Measurements from ENCODE around the gene KLHL12. TPM values are rescaled to one million over a fixed set of nuclear protein-coding genes. Genes with fewer than 3 reads are reported as not detected.
A peak's percentile ranks its signal among the peaks of the same experiment; 100 is the strongest.

KLHL12 gene
- total and polyA plus RNA-seq, 2 donors from 2014 or later, result 27.5 to 28.2 TPM

DNA sequence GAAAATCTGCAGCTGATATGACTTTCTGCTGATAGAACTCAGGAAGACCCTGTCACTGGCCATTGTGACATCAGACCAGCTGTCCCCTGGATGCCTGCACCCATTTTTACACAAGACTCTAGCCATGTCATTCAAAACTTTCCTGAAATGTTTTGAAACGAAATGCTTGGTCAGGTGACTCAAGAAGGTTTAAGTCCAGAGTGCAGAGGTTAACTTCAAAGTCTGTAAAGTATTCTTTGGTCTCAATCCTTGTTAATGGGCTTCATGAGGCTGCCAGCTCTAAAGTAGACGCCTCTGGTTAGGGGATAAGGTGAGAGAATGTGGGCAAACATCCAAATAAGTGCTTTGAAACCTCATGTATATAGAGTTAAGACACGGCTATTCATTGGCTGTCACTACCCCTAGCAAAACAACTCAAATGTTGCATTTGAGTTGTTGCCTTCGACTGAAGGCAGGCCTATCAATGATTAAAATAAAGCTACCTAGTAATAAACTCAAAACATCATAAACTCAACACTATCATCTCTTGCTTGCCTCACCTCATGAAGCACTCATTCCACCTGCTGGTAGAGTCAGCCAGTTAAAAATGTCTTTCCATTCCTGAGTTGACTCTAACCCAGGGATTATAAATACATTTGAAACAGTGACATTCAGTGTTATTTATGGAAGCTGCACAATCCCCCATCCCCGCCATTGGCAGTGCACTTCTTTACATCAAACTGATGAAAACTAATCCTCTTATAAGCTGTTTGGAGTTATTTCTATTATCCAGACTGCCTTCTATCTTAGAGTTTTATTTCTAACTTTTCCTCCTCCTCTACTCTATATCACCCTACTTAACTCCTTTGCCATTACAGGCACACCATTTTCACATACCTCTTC, 64.1 kb downstream of the KLHL12 start:
- H3K27ac ChIP-seq (ENCODE audit: low read depth in 2 of 2, low read length in 2 of 2), result no peak overlapping the region
- H3K9me3 ChIP-seq (ENCODE audit: control insufficient read depth in 2 of 3, insufficient read depth in 1 of 3, low read length in 3 of 3), result no peaks in the 10 kb centered on the region
- intact Hi-C loops (cut with DNase I), result no loop called here
- H3K4me1 ChIP-seq (ENCODE audit: control insufficient read depth in 2 of 3, insufficient read depth in 2 of 3, low read depth in 1 of 3, low read length in 3 of 3), result peaks cover 0 to 19% (median 5%) of the 10 kb centered on the region in 3 donors
- DNase-seq (peak in 1 of 5 donors; percentile 19), FAIRE-seq (no peak)
- H3K27me3 ChIP-seq (ENCODE audit: control insufficient read depth, insufficient read depth, low read length), result no peaks in the 10 kb centered on the region
- TF ChIP-seq CTCF (IDR thresholded peaks at IDR 0.05; ENCODE audit: borderline replicate concordance, extremely low read depth, insufficient read depth), result peak; percentile 14
- H3K9ac ChIP-seq (ENCODE audit: low read length in 3 of 3), result no peak overlapping the region
- peak overlapping the region in 2 of 3 donors; percentile 81 to 88 for H3K4me3 ChIP-seq (ENCODE audit: low read length in 3 of 3)
- no peaks in the 10 kb centered on the region for H3K36me3 ChIP-seq (ENCODE audit: control insufficient read depth in 2 of 3, insufficient read depth in 3 of 3, low read length in 3 of 3)

- intact Hi-C loops (cut with DNase I), result no loop called here
- H3K4me1 ChIP-seq (ENCODE audit: control insufficient read depth in 2 of 3, insufficient read depth in 2 of 3, low read depth in 1 of 3, low read length in 3 of 3), result peaks cover 0 to 26% (median 11%) of the 10 kb centered on the region in 3 donors
- FAIRE-seq (no peak), DNase-seq (peak; percentile 95 to 97 (median 97))
- H3K27ac ChIP-seq (ENCODE audit: low read depth in 2 of 2, low read length in 2 of 2), result peak overlapping the region; percentile 63
- H3K9me3 ChIP-seq (ENCODE audit: control insufficient read depth in 2 of 3, insufficient read depth in 1 of 3, low read length in 3 of 3), result no peaks in the 10 kb centered on the region
- no peaks in the 10 kb centered on the region for H3K27me3 ChIP-seq (ENCODE audit: control insufficient read depth, insufficient read depth, low read length)
- H3K9ac ChIP-seq (ENCODE audit: low read length in 3 of 3), result peak overlapping the region in 2 of 3 donors; percentile 55 to 62
- TF ChIP-seq CTCF (IDR thresholded peaks at IDR 0.05; ENCODE audit: borderline replicate concordance, extremely low read depth, insufficient read depth), result no peak
- H3K36me3 ChIP-seq (ENCODE audit: control insufficient read depth in 2 of 3, insufficient read depth in 3 of 3, low read length in 3 of 3), result no peaks in the 10 kb centered on the region
- H3K4me3 ChIP-seq (ENCODE audit: low read length in 3 of 3), result peak overlapping the region; percentile 81 to 89 (median 88)
Measured at GRCh38 chr1:202861420-202862132, 65.5 kb downstream of the KLHL12 start.

DNA sequence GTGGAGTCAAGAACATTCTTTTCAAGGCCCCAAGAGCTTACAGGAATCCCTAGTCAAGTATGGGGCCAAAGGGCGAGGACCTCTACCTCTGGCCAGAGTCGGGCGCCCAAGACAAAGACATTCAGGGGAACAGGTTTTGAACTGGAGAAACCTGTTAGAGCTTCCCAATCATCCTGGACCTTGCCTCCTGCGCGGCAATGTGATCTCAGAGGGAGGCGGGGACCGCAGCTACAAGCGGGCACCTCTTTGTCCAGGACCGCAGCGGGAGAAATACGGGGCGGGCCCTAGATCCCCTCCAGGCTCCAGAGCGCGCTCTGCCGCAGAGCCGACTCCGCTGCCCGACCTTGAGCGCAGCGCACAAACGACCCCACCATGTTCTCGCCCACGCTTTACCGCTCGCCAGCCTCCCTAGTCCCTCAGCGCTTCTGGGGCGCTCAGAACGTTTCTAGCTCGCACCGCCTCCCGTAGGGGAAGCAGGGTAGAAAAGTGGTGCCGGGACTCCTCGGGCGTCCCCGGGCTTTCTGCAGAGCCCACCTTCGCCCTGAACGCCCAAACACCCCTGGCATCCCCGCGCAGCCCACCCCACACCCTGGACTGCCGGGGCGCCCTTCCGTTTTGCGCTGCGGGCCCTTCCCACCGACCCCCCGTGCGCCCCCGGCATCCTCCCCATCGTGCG, 66.2 kb downstream of the KLHL12 start:
- no peaks in the 10 kb centered on the region for H3K27me3 ChIP-seq (ENCODE audit: control insufficient read depth, insufficient read depth, low read length)
- peak overlapping the region; percentile 59 to 63 for H3K27ac ChIP-seq (ENCODE audit: low read depth in 2 of 2, low read length in 2 of 2)
- H3K4me3 ChIP-seq (ENCODE audit: low read length in 3 of 3), result peak overlapping the region; percentile 66 to 81 (median 70)
- TF ChIP-seq CTCF (IDR thresholded peaks at IDR 0.05; ENCODE audit: borderline replicate concordance, extremely low read depth, insufficient read depth), result no peak
- DNase-seq (peak; percentile 77 to 90 (median 85)), FAIRE-seq (no peak)
- intact Hi-C loops (cut with DNase I), result no loop called here
- peaks cover 0 to 26% (median 11%) of the 10 kb centered on the region in 3 donors for H3K4me1 ChIP-seq (ENCODE audit: control insufficient read depth in 2 of 3, insufficient read depth in 2 of 3, low read depth in 1 of 3, low read length in 3 of 3)
- H3K36me3 ChIP-seq (ENCODE audit: control insufficient read depth in 2 of 3, insufficient read depth in 3 of 3, low read length in 3 of 3), result no peaks in the 10 kb centered on the region
- H3K9ac ChIP-seq (ENCODE audit: low read length in 3 of 3), result peak overlapping the region in 2 of 3 donors; percentile 55 to 62
- no peaks in the 10 kb centered on the region for H3K9me3 ChIP-seq (ENCODE audit: control insufficient read depth in 2 of 3, insufficient read depth in 1 of 3, low read length in 3 of 3)
